Skeletal muscle tissue (tissue), 4 donors: ENCODE results near the gene DISP3. TPM values are rescaled to one million over a fixed set of nuclear protein-coding genes. Genes with fewer than 3 reads are reported as not detected.

ENCODE experiments used
- H3K27ac ChIP-seq: one replicate; pipeline ENCODE4 v1.7.0; 2013; ENCODE audit warnings: mild to moderate bottlenecking, low read depth, low read length, inconsistent platforms
- H3K27me3 ChIP-seq, 3 donors: one replicate each; pipeline ENCODE4 v1.7.0; 2013; ENCODE audit warnings: low read length in 3 of 3; ENCODE audit not compliant: control insufficient read depth in 3 of 3, insufficient read depth in 3 of 3
- H3K36me3 ChIP-seq, 3 donors: one replicate each; pipeline ENCODE4 v1.7.0; 2013; ENCODE audit warnings: low read length in 3 of 3; ENCODE audit not compliant: control insufficient read depth in 3 of 3, insufficient read depth in 3 of 3
- H3K4me1 ChIP-seq, 3 donors: one replicate each; pipeline ENCODE4 v1.7.0; 2013; ENCODE audit warnings: low read length in 3 of 3, mild to moderate bottlenecking in 3 of 3; ENCODE audit not compliant: control insufficient read depth in 3 of 3, insufficient read depth in 3 of 3
- H3K4me3 ChIP-seq, 3 donors: one replicate each; pipeline ENCODE4 v1.7.0; 2013; ENCODE audit warnings: low read length in 3 of 3
- H3K9ac ChIP-seq, 3 donors: one replicate each; pipeline ENCODE4 v1.7.0; 2013; ENCODE audit warnings: low read length in 3 of 3, mild to moderate bottlenecking in 3 of 3, moderate library complexity in 2 of 3, low read depth in 1 of 3
- H3K9me3 ChIP-seq, 3 donors: one replicate each; pipeline ENCODE4 v1.7.0; 2013; ENCODE audit warnings: low read length in 3 of 3; ENCODE audit not compliant: control insufficient read depth in 3 of 3
- total RNA-seq: library from RNA; depleted of rRNA; stranded (reverse); fragments of >200 nt; gene quantifications from one replicate; pipeline ENCODE4 v1.2.3, GENCODE V29; 2014
- donor health status: Osteomylitis.

DISP3 gene
- total RNA-seq, 1 donor from 2014 or later, result not detected

DNA sequence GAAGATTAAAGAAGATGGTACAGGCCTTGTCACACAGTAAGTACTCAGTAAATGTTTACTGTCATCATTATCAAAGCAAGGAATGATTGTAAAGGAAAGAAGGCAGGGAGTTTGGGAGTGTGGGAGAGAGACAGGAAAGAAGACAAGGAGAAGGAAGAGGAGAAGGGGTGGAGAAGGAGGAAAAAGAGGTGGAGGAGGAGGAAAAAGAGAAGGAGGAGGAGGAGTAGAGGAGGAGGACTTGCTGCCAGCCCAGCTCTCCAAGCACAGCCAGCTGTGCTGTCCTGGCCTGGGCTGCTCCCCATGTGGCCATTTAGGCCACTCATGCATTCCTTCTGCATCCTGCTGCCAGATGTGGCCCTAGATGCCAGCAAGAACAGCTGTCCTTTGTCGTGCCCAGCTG is 7.5 kb upstream of the DISP3 start:
- Histone ChIP-seq H3K4me3 (no peak overlapping the region), H3K9me3 (no peaks in the 10 kb centered on the region), H3K27me3 (peaks cover 15 to 45% (median 37%) of the 10 kb centered on the region in 3 donors), H3K9ac (no peak overlapping the region), H3K4me1 (no peaks in the 10 kb centered on the region), H3K36me3 (no peaks in the 10 kb centered on the region), H3K27ac (no peak overlapping the region)

DNA sequence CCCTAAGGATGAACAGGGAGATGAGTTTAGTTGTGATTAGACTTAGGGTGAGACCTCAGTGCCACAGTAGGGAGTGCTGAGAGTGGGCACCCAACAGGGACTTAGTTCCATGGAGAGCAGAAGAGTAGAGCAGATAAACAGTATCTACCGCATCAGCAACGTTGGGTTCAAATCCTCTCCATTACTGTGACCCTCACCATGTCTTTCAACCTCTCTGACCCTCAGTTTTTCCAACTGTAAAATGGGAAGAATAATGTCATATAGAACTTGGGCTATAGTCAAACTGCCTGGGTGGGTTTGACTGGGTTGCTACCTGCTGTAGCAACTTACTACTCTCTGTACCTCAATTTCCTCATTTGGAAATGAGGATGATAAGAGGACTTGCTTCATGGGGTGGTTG is 6.7 kb upstream of the DISP3 start:
- Histone ChIP-seq H3K4me3 (no peak overlapping the region), H3K27me3 (peaks cover 21 to 45% (median 40%) of the 10 kb centered on the region in 3 donors), H3K9ac (no peak overlapping the region), H3K9me3 (no peaks in the 10 kb centered on the region), H3K27ac (no peak overlapping the region), H3K4me1 (no peaks in the 10 kb centered on the region), H3K36me3 (no peaks in the 10 kb centered on the region)

DNA sequence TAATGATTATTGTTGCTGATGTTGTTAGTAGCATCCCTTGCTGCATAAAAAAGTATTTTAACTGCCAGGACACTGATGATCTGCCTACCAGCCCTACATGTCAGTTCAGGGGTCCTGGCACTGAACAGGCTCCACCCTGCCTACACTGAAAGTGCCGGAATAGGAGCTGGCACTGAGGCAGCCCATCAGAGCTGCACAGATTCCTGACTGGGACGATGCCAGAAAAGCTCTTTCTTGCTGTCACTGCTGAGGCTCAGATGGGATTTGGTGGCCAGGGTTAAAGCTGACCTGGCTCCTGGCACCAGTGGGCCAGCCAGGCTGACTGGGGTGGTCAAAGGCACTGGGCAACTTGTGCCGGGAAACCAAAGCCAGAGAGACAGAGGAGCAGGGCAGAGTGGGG is 6.2 kb upstream of the DISP3 start:
- H3K27me3 ChIP-seq, result peaks cover 22 to 45% (median 45%) of the 10 kb centered on the region in 3 donors
- H3K27ac ChIP-seq, result no peak overlapping the region
- H3K9me3 ChIP-seq, result no peaks in the 10 kb centered on the region

DNA sequence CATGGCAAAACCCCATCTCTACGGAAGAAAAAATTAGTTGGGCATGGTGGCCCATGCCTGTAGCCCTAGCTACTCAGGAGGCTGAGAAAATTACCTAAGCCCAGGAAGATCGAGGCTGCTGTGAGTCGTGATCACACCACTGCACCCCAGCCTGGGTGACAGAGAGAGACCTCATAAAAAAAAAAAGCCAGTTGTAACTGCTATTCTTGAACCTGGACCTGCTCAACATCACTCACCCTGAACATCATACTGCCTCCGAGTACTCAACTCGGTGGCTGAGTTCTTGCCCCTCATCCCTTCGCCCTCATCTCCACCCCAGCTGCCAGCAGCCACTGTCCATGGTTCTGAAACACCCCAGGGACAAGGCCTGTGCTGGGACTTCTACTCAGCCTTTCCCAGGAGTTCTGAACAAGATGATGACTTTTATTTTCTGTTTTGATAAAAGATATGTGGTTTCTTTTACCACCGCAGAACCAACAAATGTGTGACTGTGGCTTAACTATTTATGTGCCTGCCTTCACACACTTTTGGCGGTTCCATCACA is 5.4 kb upstream of the DISP3 start:
- Histone ChIP-seq H3K36me3 (no peaks in the 10 kb centered on the region), H3K9me3 (no peaks in the 10 kb centered on the region), H3K27ac (no peak overlapping the region), H3K9ac (no peak overlapping the region), H3K4me3 (no peak overlapping the region), H3K27me3 (peaks cover 25 to 48% (median 47%) of the 10 kb centered on the region in 3 donors), H3K4me1 (peaks cover 0 to 2% (median under 1%) of the 10 kb centered on the region in 3 donors)

More for the DNA sequence above, 6.2 kb upstream of the DISP3 start:
- Histone ChIP-seq H3K36me3 (no peaks in the 10 kb centered on the region), H3K4me3 (no peak overlapping the region), H3K9ac (no peak overlapping the region), H3K4me1 (no peaks in the 10 kb centered on the region)

DNA sequence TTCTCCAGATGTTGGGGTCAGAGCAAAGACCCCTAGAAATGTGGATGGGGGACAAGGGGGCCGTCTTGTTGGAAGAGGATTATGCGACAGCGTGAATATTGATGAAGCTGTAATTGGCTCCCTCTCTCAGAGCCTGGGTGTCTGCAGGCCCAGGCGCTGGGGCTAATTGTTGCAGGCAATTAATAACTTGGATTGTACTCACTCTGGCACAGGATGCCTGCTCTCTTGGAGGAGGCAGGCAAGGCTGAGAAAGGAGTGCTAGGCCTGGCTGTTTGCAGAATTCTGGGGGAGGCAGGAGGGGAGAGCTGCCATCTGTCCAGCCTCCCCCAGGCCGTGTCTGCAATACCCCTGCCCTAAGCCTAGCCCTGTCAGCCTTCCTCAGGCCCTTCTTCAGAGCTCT is 4.1 kb upstream of the DISP3 start:
- Histone ChIP-seq H3K27ac (no peak overlapping the region), H3K4me3 (no peak overlapping the region), H3K27me3 (peaks cover 33 to 50% (median 47%) of the 10 kb centered on the region in 3 donors), H3K4me1 (peaks cover 0 to 11% (median 10%) of the 10 kb centered on the region in 3 donors), H3K36me3 (no peaks in the 10 kb centered on the region), H3K9me3 (no peaks in the 10 kb centered on the region), H3K9ac (no peak overlapping the region)

DNA sequence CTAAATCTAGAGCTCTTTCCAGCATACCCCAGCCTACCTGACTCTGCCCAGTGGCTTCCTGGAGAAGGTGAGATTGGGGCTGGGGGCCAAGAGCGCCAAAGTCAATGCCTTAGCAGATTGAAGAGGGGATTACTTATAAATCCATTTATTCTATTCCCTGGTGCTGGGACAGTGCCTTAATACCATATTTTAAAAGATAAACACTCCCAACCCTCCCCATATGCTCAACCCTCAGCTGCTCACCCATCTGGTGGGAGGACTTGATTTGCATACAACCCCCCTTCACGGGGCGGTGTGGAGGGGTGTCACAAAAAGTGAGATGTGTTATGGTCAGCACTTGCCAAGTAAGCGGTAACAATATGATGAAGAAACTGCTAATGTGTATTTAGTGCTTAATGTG is 3.2 kb upstream of the DISP3 start:
- Histone ChIP-seq H3K27ac (no peak overlapping the region), H3K9me3 (no peaks in the 10 kb centered on the region), H3K4me3 (no peak overlapping the region), H3K9ac (no peak overlapping the region), H3K27me3 (peaks cover 41 to 59% (median 56%) of the 10 kb centered on the region in 3 donors), H3K4me1 (peaks cover 0 to 11% (median 10%) of the 10 kb centered on the region in 3 donors), H3K36me3 (no peaks in the 10 kb centered on the region)

DNA sequence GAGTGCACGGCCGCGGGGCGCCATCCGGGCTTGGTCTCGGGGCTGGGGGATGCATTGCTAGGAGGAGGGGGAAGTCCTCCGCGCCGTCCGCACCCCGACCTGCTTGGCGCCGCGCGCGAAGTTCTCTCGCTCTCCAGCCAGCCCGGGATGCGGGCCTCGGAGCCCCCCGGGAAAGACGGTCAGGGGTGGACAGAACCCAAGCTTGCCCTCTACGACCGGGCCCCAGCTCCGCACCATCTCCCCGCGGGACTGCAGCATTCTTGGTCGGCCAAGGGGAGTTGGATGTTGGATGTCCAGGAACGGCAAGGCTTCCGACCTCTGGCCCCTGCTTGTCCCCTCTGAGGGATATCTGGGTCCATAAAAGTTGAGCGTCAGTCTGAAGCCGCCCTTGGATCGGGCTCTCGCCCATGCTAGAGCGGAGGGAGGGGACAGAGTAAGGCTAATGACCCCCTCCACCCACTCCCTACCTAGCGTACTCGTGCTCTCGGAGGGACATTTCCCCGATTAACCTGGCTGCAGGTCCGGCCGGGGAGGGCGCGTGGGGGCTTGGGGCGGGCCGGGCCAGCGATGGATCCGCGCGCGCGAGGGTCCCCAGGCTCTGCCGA is 522 bp downstream of the DISP3 start:
- peak overlapping the region in 1 of 3 donors; percentile 33 for H3K9ac ChIP-seq
- peaks cover 73 to 87% (median 82%) of the 10 kb centered on the region in 3 donors for H3K27me3 ChIP-seq
- no peaks in the 10 kb centered on the region for H3K36me3 ChIP-seq
- H3K9me3 ChIP-seq, result no peaks in the 10 kb centered on the region
- H3K4me3 ChIP-seq, result peak overlapping the region in 2 of 3 donors; percentile 51 to 66
- H3K4me1 ChIP-seq, result peaks cover 0 to 11% (median 10%) of the 10 kb centered on the region in 3 donors
- no peak overlapping the region for H3K27ac ChIP-seq

DNA sequence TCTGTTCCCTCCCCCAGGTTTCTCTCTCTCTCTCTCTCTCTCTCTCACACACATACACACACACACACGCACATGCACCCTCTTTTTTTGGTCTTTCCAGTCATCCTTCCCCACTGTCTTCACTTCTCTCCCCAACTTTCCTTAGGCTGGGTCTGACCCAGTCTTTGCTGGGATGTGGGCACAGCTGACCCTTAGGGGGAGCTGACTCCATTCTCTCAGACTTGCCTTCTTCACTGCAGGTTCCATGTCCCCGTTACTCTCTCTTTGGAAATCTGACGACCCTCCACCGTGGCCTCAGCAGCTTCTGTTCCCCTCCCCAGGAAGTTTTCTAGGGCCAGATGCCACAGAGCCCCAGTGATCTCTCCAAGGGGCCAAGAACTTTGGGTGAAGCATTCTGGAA is 2.1 kb downstream of the DISP3 start:
- H3K9ac ChIP-seq, result no peak overlapping the region
- H3K4me1 ChIP-seq, result peaks cover 0 to 11% (median 10%) of the 10 kb centered on the region in 3 donors
- no peaks in the 10 kb centered on the region for H3K9me3 ChIP-seq
- H3K27ac ChIP-seq, result no peak overlapping the region
- H3K4me3 ChIP-seq, result no peak overlapping the region
- H3K27me3 ChIP-seq, result peaks cover 76 to 94% (median 90%) of the 10 kb centered on the region in 3 donors
- no peaks in the 10 kb centered on the region for H3K36me3 ChIP-seq

DNA sequence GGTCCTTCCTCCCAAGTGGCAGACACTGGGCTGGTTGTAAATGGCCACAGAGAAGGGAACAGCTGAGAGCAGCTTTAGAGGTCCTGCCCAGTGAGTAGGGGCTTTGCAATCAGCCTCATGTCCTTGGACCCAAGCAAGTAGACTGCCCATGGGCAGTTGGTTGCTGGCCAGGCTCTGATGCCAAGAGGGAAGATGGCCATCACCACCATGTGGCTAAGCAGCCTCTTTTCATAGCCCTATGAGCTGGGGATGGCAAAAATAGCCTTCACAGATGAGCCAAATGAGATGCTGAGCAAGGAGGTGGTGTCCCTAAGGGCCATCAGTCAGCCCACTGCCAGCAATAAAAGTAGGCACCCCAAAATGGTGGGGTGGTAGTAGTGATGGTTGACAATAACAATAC is 3.2 kb downstream of the DISP3 start:
- Histone ChIP-seq H3K4me1 (peaks cover 0 to 11% (median 10%) of the 10 kb centered on the region in 3 donors), H3K9me3 (no peaks in the 10 kb centered on the region), H3K36me3 (no peaks in the 10 kb centered on the region), H3K4me3 (no peak overlapping the region), H3K27ac (no peak overlapping the region), H3K9ac (no peak overlapping the region), H3K27me3 (peaks cover 74 to 94% (median 88%) of the 10 kb centered on the region in 3 donors)

DNA sequence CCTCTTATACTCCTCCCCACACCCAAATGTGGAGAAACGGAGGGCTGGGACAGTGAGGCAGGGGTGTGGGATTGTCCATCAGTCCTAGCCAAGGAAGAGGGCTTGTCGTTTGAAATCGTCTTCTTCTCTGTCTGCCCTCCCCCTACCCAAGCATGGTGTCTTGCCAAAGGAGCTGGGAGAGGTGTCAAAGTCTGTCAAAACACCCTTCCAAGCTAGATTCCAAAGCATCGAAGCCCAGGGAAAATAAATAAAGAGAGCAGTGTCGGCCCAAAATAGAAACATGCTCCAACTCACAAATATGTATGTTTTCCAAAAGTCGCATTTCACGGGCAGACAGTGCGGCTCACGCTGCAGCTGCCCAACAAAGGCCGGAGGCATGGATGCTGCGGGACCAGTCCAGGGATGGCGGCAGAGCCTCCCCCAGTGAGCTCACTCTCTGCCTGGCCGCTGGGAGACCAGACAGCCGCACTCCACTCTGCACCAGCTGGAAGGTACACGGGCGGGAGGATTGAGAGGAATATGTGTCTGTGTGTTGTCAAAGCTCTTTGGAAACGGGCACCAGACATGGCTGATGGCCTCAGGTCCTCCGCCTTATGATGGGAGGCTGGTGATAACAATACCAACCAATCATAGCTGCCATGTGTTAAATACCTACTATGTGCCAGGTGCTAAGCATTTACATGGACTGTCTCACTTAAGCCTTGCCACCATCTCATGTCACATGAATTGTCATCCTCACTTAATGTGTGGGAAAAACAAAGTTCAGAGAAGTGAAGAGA is 3.9 kb downstream of the DISP3 start:
- H3K4me3 ChIP-seq, result no peak overlapping the region
- peaks cover 74 to 94% (median 86%) of the 10 kb centered on the region in 3 donors for H3K27me3 ChIP-seq
- no peak overlapping the region for H3K9ac ChIP-seq
- no peak overlapping the region for H3K27ac ChIP-seq
- H3K9me3 ChIP-seq, result no peaks in the 10 kb centered on the region
- H3K4me1 ChIP-seq, result peaks cover 0 to 11% (median 10%) of the 10 kb centered on the region in 3 donors
- H3K36me3 ChIP-seq, result no peaks in the 10 kb centered on the region
